ENCODE results near the gene ZMIZ1. TPM values are rescaled to one million over a fixed set of nuclear protein-coding genes. Genes with fewer than 3 reads are reported as not detected.
A peak's percentile ranks its signal among the peaks of the same experiment; 100 is the strongest.

ZMIZ1 gene
- total RNA-seq, 1 donor from 2014 or later: 173 TPM

GRCh38 chr10:79266084-79266483 lies 197.3 kb downstream of the ZMIZ1 start:
- H3K4me3 Mint-ChIP-seq: no peak overlapping the region
- no peaks in the 10 kb centered on the region for H3K9me3 Mint-ChIP-seq
- DNase-seq (ENCODE audit: low spot score in 2 of 2, unreplicated experiment in 2 of 2): no peak
- H3K36me3 Mint-ChIP-seq: peaks cover 2% of the 10 kb centered on the region
- H3K27me3 Mint-ChIP-seq (ENCODE audit: low read depth): no peaks in the 10 kb centered on the region
- peaks cover 71% of the 10 kb centered on the region for H3K4me1 Mint-ChIP-seq
- TF ChIP-seq CTCF (IDR thresholded peaks at IDR 0.05; ENCODE audit: unreplicated experiment): no peak
- peak overlapping the region; percentile 34 for H3K27ac Mint-ChIP-seq

- H3K4me1 Mint-ChIP-seq: peaks cover 65% of the 10 kb centered on the region
- peaks cover 2% of the 10 kb centered on the region for H3K36me3 Mint-ChIP-seq
- no peak for TF ChIP-seq CTCF (IDR thresholded peaks at IDR 0.05; ENCODE audit: unreplicated experiment)
- DNase-seq (ENCODE audit: low spot score in 2 of 2, unreplicated experiment in 2 of 2): no peak
- peak overlapping the region; percentile 37 for H3K27ac Mint-ChIP-seq
- no peak overlapping the region for H3K4me3 Mint-ChIP-seq
- no peaks in the 10 kb centered on the region for H3K9me3 Mint-ChIP-seq
- H3K27me3 Mint-ChIP-seq (ENCODE audit: low read depth): no peaks in the 10 kb centered on the region
Observed at GRCh38 chr10:79266543-79267312, 198.0 kb downstream of the ZMIZ1 start.

GRCh38 chr10:79267499-79267898 lies 198.7 kb downstream of the ZMIZ1 start:
- H3K36me3 Mint-ChIP-seq: peaks cover 2% of the 10 kb centered on the region
- H3K4me3 Mint-ChIP-seq: no peak overlapping the region
- no peaks in the 10 kb centered on the region for H3K27me3 Mint-ChIP-seq (ENCODE audit: low read depth)
- H3K4me1 Mint-ChIP-seq: peaks cover 58% of the 10 kb centered on the region
- TF ChIP-seq CTCF (IDR thresholded peaks at IDR 0.05; ENCODE audit: unreplicated experiment): no peak
- H3K9me3 Mint-ChIP-seq: no peaks in the 10 kb centered on the region
- DNase-seq (ENCODE audit: low spot score in 2 of 2, unreplicated experiment in 2 of 2): no peak
- peak overlapping the region; percentile 34 for H3K27ac Mint-ChIP-seq

- DNase-seq (ENCODE audit: low spot score in 2 of 2, unreplicated experiment in 2 of 2): no peak
- no peak for TF ChIP-seq CTCF (IDR thresholded peaks at IDR 0.05; ENCODE audit: unreplicated experiment)
- Mint-ChIP-seq H3K27ac (peak overlapping the region; percentile 84), H3K36me3 (peaks cover 2% of the 10 kb centered on the region), H3K4me3 (no peak overlapping the region), H3K4me1 (peaks cover 51% of the 10 kb centered on the region), H3K9me3 (no peaks in the 10 kb centered on the region), H3K27me3 (ENCODE audit: low read depth) (no peaks in the 10 kb centered on the region)
Observed at GRCh38 chr10:79268161-79268601, 199.4 kb downstream of the ZMIZ1 start.

- H3K36me3 Mint-ChIP-seq: peaks cover 2% of the 10 kb centered on the region
- peaks cover 49% of the 10 kb centered on the region for H3K4me1 Mint-ChIP-seq
- no peaks in the 10 kb centered on the region for H3K27me3 Mint-ChIP-seq (ENCODE audit: low read depth)
- no peak for DNase-seq (ENCODE audit: low spot score in 2 of 2, unreplicated experiment in 2 of 2)
- TF ChIP-seq CTCF (IDR thresholded peaks at IDR 0.05; ENCODE audit: unreplicated experiment): no peak
- peak overlapping the region; percentile 84 for H3K27ac Mint-ChIP-seq
- H3K9me3 Mint-ChIP-seq: no peaks in the 10 kb centered on the region
- no peak overlapping the region for H3K4me3 Mint-ChIP-seq
Observed at GRCh38 chr10:79268742-79269141, 200.0 kb downstream of the ZMIZ1 start.

Data from mesothelial cell of epicardium (in vitro differentiated cells).